ENCODE data around the gene DMD.
"Not testable (repeated sequence)": the region's sequence is repeated elsewhere in the genome, so short reads cannot be mapped to it uniquely, and the experiment has no call there.

The DMD gene

DNA sequence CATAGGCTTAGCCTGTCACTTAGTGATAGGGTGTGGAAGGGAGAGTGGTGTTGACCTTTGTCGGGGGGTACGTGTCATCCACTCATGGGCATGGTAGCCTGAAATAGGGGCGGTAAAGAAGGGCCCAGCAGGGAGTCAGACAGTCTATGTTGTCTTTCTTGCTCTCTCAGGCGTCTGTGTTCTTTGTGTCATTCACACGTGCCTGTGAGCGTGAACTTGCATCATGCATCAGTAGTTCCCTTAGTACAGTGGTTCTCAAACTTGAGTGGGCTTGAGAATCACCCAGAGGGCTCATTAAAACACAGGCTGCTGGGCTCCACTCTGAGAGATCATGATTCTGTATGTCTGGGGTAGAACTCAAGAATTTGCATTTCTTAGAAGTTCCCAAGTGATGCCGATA is 1688.6 kb downstream of the DMD start:
- DNase-seq (ENCODE audit: low read depth): no peak

DNA sequence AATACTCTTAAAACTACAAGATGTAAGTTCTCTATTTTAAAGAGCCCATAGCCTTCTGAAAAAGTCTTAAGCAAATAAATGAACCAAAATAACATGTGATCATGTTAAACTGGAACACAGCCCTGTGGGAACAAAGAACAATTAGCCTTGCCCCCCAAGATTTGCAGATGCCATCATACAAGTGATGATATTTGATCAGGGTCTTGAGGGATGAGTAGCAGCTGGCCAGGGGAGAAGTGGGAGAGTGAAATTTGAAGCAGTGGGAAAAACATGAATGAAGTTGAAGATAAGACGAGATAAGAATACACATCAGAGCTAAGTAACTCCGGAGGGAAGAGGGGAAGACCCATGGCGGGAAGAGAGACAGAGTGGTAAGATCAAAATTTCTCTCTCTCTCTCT is 1689.4 kb downstream of the DMD start:
- no peak for DNase-seq (ENCODE audit: low read depth)

DNA sequence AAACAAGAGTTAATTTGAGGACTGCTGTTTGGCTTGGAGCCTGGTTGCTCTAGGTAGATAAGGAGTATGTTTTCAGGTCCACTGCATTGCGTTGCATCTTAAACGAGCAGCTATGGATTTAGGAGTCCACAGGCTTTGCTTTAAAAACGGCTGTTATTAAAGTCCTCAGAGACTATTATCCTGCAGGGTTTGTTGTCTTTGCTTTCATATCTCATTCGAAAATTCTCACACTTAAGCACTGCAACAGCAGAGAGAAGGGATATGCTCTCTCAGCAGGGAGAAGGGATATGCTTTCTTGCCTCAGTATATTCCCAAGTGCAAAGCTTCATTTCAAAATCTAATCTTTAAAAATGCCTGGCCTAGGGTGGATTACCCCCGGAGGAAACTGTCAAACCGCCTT is 1694.8 kb downstream of the DMD start:
- no peak for DNase-seq (ENCODE audit: low read depth)

DNA sequence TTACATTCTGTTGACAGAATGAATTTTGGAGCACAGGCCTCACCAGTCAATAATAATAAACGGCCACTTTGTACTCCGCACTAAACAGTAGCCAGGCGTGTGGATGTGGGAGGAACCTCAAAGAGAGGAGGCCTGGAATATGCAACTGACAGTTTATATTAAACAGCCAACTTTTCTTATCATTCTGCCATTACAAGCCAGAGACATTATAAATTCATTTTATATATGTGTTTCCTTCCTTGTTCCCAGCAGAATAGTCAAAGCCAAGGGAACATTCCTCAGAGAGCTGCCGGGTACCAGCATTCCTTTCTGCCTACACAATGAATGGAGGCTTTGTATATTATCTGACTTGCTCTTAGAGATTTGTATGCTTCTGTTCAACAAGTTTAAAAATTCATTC is 1703.0 kb downstream of the DMD start:
- DNase-seq (ENCODE audit: low read depth): no peak

DNA sequence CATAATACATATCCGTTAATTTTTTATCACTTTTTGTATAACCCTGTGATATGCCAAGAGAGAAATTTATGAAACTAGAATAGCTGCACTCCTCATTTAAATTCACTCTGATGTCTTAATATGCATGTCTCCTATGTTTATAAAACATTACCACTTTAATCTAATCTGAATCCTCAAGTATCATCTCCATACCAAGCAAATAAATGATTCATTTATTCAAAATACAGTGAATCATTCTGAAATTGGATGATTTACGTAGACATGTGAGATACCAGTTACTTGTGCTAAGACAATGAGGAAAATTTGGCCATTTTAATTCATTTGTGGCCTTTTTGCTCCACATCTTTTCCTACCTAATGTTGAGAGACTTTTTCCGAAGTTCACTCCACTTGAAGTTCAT is 1704.4 kb downstream of the DMD start:
- DNase-seq (ENCODE audit: low read depth): no peak

DNA sequence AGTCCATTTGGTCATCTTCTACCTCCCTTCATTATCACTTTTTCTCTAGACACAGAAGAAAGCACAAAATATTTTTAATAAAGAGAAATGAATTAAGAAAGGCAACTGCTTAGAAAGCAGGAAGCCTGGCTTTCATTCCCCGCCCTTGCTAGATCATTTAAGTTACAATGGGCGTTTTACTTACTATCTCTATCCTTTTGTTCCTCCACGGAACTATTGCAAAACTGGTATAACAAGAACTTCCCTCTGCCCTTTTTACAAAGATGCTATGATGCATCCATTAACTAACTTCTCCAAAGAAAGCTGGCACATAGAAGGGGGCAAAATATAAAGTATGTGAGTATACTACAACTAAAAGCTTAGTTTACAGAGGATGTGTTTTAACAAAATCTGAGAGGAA is 1705.0 kb downstream of the DMD start:
- DNase-seq (ENCODE audit: low read depth): no peak

DNA sequence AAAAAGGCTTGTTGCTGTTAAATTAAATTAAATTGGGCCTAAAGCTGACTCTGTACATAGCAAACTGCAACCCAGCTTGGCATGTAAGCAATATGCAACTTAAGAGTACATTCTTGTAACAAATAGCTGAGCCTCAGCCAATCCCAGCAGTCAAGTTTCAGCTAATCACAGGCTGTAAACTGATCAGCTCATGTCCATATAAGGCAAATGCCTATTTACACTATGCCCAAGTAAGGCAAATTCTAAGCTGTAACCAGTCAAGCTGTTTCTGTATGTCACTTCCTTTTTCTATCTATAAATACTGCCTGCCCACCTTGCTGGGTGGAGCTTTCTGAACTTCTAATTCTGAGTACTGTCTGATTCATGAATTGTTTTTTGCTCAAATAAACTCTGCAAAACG is 1710.4 kb downstream of the DMD start:
- no peak for DNase-seq (ENCODE audit: low read depth)

DNA sequence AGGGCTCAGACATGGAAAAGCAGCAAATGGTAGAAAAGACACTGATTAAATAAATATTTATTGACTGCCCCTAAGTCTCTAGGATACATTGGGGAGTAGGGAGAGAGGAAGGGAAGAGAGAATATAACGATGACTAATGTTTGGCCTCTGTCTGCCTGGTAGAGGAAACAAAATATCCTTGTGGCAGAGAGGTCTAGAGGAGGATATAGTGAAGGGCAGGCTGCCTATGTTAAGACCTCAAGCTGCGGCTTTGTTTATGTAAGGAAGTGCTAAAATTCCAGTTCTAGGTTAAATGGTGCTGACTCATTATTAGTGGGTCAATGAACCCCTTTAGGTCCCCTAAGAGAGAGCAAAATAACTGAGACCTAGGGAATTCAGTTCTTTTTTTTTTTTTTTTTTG is 1712.2 kb downstream of the DMD start:
- no peak for DNase-seq (ENCODE audit: low read depth)

DNA sequence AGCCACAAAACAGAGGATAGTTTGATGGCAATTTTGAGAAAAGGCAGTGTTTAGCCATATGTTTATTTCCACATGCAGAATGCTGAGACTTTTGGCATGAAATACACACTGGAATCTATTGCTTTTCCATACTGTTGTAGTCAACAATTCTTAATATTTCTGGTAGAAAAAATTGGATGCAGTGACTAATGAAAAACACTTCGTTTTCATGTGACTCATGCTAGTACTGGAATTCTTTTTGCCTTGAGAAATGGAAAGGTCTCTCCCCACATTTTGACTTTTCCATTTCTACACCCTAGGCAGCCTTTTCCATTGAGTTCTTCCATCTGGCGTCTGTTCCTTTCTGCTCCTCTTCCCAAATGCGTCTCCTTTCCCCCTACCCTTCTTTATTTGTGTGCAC is 1714.3 kb downstream of the DMD start:
- DNase-seq (ENCODE audit: low read depth): no peak

DNA sequence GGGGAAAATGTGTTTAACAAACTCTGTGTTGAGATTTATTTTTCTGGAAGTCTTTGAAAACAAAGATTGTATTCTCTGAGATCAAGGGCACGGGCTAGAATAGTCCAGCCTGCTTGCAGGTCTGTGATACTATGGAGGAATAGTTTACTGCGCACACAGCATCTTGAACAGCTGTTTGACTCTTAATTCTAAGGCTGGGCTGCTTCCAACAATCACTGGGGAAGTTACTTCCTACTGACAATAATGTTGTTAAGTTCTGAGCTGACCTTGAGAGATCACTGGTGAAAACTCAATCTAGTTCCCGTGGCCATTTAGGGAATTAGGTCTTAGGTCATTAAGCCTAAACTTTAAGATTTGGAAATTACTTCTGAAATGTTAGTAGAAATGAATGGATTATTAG is 1723.4 kb downstream of the DMD start:
- no peak for DNase-seq (ENCODE audit: low read depth)

DNA sequence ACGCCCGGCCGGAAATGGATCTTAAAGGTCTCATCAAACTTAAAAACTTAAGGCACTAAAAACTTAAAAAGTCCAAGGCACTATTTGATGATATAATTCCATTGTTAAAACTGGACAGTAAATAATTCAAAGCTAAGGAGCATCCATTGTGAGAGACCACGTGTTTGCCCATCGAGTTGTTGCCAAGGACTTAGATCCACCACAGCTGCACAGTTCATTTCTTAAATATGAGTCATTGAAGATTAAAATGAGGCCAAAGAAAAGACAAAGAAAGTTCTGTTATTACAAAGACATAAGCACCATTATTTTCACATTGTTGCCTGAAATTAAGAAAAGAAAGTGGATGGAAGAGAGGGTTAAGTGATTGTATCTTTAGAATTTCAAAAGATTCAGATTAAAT is 1728.0 kb downstream of the DMD start:
- no peak for DNase-seq (ENCODE audit: low read depth)

DNA sequence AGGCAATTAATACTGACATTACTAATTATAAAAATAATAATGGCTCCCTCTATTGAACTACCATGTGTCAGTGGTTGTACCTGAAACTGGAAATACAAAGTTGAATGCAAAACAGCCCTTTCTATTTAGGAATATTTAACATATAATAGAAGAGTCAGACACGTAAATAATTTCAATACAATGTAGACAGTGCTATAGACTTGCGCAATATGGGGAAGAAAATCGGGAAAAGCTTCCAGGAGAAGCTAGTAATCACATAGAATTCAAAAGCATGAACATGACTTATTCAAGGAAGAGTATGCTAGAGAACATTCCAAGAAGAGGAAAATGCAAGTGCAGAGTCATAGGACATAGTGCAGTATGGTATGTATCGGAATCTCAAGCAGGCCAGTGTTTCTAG is 1730.7 kb downstream of the DMD start:
- DNase-seq (ENCODE audit: low read depth): no peak

DNA sequence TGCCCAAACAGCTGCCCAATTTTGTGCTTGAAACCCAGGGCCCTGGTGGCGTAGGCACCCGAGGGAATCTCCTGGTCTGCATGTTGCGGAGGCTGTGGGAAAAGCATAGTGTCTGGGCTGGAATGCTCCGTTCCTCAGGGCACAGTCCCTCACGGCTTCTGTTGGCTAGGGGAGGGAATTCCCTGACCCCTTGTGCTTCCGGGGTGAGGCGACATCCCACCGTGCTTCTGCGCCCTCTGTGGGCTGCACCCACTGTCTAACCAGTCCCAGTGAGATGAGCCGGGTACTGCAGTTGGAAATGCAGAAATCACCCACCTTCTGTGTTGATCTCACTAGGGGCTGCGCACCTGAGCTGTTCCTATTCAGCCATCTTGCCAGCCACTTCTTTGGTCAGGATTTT is 1740.1 kb downstream of the DMD start:
- no peak for DNase-seq (ENCODE audit: low read depth)

DNA sequence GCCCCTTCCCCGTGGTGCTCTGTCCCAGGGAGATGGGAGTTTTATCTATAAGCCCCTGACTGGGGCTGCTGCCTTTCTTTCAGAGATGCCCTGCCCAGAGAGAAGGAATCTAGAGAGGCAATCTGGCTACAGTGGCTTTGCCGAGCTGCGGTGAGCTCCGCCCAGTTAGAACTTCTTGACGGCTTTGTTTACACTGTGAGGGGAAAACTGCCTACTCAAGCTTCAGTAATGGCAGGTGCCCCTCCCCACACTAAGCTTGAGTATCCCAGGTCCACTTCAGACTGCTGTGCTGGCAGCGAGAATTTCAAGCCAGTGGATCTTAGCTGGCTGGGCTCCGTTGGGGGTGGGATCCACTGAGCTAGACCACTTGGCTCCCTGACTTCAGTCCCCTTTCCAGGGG is 1740.6 kb downstream of the DMD start:
- not testable (repeated sequence) for DNase-seq (ENCODE audit: low read depth)

DNA sequence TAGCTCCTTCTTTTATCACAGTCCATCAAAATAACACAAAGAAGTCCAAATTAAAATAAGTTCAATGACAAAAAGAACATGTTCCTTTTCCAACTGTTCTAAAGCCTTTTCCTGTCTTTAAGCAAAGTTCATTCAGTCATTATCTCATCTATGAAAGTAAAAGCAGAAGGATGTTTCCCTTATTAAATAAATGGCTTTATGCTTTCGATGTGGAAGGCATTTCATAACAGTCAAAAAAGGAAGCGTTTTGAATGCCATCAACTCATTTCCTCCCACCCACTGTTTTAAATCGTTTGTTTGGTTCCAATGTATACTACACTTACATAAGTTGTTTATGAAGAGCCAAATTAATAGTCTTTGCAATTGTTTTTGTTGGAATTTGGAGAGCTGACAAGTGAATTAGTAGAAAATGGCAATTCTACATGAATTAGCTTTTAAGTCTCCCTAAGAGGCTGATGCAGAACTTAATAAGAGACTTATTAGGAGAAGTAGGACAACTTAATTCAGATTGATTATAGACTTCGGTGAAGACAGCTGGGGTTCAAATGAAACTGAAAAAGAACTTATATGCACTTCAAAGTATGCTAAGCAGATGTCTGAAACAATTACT is 1746.9 kb downstream of the DMD start:
- DNase-seq (ENCODE audit: low read depth): no peak

DNA sequence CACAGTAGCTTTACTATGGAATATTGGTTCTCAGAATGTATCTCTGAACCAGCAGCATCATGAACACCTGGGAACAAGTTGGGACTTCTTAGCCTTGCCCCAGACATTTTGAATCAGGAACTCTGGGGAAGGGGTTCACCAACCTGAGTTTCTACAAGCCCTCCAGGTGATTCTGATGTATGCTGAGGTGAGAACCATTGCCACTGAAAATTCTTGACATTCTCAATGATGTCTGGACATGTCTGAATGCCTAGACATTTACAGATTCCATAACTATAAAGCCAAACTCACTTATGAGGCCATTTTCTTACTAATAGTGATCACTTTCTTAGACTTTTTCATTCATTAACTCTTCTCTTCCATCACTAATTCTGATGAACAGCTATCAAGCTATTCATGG is 1750.1 kb downstream of the DMD start:
- no peak for DNase-seq (ENCODE audit: low read depth)

DNA sequence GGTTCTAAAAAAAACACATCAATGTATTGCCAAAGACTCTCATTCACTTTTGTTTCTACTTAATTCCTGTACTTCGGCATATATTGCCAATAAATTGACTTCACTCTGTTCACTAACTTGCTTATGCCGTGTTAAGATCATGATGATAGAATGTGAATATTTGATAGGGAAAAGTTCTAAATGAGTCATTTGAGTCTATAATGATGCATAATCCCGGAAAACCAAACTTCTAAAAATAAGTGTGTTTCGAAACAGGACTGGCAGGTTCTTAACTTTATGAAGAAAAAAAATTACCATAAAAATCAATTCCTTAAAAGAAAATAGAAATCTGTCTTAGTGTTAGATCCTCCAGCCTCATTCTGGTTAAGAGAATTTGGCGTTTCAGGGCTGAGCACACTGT is 1752.0 kb downstream of the DMD start:
- no peak for DNase-seq (ENCODE audit: low read depth)

DNA sequence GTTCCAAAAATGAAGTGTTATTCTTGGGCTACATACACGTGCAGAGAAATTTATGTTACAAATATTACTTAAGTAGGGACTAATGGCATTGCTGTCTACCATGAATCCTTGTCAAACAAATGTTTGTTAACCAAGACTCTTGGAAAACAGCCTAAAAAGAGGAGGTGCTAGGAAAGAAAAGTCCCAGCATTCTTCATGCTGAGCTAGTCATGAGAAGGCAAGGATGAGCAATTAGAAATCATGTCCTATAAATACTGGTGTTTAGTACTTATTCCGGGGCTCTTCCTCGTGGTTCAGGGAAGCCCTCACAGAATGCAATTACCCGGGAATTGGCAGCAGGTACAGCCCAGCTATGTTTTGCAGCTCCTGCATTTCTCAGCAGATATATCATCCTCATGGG is 1761.4 kb downstream of the DMD start:
- DNase-seq (ENCODE audit: low read depth): no peak

DNA sequence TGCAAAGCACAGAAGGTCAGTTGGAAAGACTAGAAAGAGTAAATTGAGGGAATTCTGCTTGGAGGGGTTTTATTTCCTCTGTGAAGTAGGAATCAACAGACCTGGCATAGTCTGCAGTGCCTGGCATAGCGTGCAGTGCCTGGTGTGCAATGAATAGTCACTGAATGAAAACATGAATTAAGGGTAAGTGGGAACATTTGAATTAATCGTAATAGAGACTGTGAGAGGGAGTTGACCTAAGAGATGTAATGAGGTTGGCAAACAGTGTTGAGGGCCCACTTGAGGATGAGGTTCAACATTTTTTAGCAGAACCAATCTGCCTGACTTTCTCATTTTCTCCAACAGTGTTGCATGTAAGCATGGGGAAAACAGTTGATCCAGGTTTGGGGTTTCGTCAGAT is 1762.3 kb downstream of the DMD start:
- DNase-seq (ENCODE audit: low read depth): no peak

DNA sequence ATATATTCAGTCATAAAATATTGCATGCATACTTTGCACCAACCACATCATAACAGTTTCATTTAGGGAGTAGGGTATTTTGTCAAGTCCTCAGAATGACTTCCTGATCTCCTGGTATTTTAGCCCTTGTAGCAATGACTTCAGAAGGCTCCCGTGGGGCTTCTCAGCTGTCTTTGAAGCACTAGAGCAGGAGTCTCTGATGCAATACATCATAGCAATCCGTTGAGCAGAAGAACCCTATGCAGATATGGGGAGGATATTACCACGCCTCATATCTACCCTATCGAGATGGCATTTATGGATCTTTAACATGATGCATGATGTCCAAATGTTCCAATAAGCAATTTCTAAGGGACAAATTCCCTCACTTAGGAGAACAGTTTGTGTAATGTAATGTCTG is 1765.8 kb downstream of the DMD start:
- DNase-seq (ENCODE audit: low read depth): no peak

DNA sequence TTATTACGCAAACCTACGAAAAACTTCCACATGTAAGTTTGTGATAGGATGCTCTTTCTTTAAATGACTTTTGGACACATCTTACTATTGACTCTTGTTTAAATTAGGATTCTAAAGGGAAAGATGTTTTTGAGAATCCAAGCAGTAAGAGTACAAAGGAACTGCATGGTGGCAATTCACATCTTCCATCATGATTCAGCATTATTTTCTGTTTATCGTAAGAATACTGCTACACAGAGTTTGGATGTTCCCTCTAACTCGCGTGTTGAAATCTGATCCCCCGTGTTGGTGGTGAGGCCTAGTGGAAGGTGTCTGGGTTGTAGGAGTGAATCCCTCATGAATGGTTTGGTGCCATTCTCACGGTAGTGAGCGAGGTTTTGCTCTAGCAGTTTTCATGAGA is 1767.7 kb downstream of the DMD start:
- no peak for DNase-seq (ENCODE audit: low read depth)

DNA sequence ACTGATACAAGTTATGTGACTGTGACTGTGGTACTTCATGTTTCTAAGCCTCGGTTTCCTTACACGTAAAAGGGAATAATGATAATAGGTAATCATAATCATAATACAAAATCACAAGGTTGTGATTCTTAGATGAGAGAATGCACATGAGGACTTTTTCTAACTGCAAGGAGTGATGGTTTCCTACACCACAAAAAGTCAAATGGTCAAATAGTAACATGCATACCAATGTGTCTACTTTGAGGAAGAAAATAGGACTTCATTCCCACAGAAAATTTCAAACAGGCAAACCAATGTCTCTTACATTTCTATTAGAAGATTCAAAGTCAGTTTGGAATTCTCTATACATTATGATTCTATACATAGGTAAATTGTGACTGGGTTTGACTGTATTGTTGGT is 1770.8 kb downstream of the DMD start:
- DNase-seq (ENCODE audit: low read depth): no peak

DNA sequence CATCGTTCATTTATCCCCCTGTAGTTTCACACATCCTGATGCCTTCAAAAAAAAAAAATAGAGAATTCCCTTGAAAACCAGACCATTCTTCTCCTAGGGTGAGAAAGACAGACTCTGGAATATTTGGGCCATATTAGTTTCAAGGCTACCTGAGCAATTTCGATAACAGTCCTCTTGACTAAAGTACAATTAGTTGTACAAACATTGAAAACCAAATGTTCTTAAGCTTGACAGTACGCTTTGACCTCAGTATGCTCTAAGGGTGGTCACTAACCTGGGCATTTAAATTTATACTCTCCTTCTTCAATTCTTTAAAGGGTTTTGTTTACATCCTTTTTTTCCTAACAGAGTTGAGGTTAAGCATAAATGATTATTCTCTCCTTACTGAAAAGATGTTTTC is 1774.9 kb downstream of the DMD start:
- DNase-seq (ENCODE audit: low read depth): no peak

DNA sequence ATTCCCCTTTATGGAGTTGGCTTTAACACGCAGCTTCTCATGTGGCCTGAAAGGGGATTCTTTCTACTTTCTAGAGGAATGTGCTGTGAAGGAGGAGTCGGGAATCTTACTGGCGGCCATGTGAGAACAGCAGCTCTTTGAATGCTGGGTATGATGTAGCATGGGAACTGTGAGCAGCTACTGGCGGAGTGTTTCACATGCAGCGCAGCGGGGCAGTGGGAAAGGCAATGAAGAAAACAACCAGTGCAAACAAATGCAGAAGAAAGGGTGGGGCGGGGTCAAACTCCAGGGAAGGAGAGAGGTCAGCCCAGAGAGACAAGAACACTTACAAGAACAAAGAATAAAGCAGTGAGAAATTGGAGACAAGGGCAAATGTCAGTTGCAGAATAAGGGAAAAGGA is 1775.8 kb downstream of the DMD start:
- DNase-seq (ENCODE audit: low read depth): no peak

DNA sequence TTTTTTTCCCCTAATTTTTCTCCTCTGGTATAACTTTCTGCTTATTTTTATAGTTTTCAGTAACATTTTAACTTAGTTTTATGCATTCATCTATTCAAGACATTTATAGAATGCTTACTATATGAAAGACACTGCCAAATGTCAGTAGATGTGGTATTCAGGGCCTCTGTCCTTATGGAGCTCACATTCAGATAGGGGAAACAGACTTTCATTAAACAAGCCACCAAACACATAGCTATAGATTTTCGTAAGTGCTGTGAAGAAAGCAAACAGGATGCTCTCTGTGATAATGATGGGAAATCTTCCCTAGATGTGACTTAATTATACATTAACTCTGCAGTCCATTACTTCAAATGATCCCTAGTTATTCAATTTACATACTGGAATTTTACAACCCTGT is 1777.5 kb downstream of the DMD start:
- DNase-seq (ENCODE audit: low read depth): no peak

All from CMK (cell line).